ENCODE results near the gene PTPN11. TPM values are rescaled to one million over a fixed set of nuclear protein-coding genes. Genes with fewer than 3 reads are reported as not detected.

The PTPN11 gene
- total RNA-seq, 4 donors from 2014 or later, result 90.6 to 136 (median 110) TPM

DNA sequence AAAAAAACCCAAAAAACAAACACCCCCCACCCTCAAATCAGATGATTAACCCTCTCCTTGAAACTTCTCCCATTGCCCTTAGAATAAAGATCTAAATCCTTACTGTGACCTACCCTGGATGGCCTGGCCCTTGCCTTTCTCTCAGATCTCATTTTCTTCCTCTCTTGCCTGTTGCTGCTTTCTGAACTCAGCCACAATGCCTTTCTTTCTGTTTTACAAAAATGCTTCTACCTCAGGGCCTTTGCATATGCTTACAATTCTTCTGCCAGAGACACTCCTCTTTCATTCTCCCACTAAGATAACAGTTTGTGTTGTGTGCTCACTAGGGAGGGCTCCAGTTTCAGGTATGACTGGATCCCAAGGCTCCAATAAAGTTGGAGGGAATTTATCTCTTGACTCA, 108.3 kb downstream of the PTPN11 start:
- DNase-seq (ENCODE audit: low spot score in 2 of 2), result no peak
- no peak overlapping the region for H3K27ac ChIP-seq
- no peak overlapping the region for H3K4me3 ChIP-seq
- TF ChIP-seq EP300 (IDR thresholded peaks at IDR 0.05), result no peak
- no peak for TF ChIP-seq POLR2A (IDR thresholded peaks at IDR 0.05)
- TF ChIP-seq, protein P1, sequence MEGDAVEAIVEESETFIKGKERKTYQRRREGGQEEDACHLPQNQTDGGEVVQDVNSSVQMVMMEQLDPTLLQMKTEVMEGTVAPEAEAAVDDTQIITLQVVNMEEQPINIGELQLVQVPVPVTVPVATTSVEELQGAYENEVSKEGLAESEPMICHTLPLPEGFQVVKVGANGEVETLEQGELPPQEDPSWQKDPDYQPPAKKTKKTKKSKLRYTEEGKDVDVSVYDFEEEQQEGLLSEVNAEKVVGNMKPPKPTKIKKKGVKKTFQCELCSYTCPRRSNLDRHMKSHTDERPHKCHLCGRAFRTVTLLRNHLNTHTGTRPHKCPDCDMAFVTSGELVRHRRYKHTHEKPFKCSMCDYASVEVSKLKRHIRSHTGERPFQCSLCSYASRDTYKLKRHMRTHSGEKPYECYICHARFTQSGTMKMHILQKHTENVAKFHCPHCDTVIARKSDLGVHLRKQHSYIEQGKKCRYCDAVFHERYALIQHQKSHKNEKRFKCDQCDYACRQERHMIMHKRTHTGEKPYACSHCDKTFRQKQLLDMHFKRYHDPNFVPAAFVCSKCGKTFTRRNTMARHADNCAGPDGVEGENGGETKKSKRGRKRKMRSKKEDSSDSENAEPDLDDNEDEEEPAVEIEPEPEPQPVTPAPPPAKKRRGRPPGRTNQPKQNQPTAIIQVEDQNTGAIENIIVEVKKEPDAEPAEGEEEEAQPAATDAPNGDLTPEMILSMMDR (IDR thresholded peaks at IDR 0.05), result no peak
- no peaks in the 10 kb centered on the region for H3K27me3 ChIP-seq
- no peaks in the 10 kb centered on the region for H3K4me1 ChIP-seq
- H3K9me3 ChIP-seq, result peaks cover 0 to 12% (median 0%) of the 10 kb centered on the region in 4 donors
- H3K36me3 ChIP-seq, result no peaks in the 10 kb centered on the region

DNA sequence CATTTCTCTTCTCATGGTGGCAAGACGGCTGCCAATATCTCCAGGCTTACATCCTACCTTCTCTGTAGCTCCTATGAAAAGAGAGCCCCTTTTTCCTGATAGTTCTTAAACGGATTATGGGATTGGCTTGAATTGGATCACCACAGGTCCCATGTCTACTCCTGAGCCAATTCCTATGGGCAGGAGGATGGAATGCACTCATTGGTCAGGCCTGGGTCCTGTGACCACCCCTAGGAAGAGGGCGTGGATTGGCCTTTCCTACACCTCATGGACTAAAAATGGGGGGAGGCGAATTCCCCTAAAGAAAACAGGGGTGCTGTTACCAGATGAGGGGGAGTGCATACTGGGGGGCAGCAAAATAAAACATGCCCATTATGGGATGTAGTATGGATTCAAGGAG, 108.8 kb downstream of the PTPN11 start:
- no peaks in the 10 kb centered on the region for H3K27me3 ChIP-seq
- 88 to 94% methylated on average over 4 of the region's 4 CpGs for WGBS, 2 donors
- DNase-seq (ENCODE audit: low spot score in 2 of 2), result no peak
- no peak overlapping the region for H3K27ac ChIP-seq
- H3K4me3 ChIP-seq, result no peak overlapping the region
- peaks cover 0 to 13% (median 0%) of the 10 kb centered on the region in 4 donors for H3K9me3 ChIP-seq
- no peaks in the 10 kb centered on the region for H3K4me1 ChIP-seq
- TF ChIP-seq EP300 (IDR thresholded peaks at IDR 0.05) (no peak), POLR2A (IDR thresholded peaks at IDR 0.05) (no peak)
- TF ChIP-seq, protein P1 (IDR thresholded peaks at IDR 0.05), result no peak
- no peaks in the 10 kb centered on the region for H3K36me3 ChIP-seq

DNA sequence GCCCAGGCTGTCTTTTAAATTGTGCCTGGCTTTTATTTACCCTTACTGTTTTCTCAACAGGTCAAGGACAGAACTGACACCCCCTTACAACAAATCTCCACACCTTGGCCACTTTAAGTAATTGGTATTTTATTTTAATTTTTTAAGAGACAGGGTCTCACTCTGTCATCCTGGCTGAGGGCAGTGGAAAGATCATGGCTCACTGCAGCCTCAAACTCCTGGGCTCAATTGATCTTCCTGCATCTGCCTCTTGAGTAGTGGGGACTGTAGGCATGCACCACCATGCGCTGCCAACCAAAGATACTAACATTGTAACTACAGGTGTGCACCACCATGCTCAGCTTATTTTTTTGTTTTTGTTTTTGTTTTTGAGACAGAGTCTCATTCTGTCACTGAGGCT, 109.8 kb downstream of the PTPN11 start:
- TF ChIP-seq EP300 (IDR thresholded peaks at IDR 0.05), result no peak
- TF ChIP-seq, protein P1 (IDR thresholded peaks at IDR 0.05), result no peak
- no peak for TF ChIP-seq POLR2A (IDR thresholded peaks at IDR 0.05)
- Histone ChIP-seq H3K4me1 (no peaks in the 10 kb centered on the region), H3K9me3 (peaks cover 0 to 13% (median 0%) of the 10 kb centered on the region in 4 donors), H3K27me3 (no peaks in the 10 kb centered on the region), H3K36me3 (no peaks in the 10 kb centered on the region), H3K4me3 (no peak overlapping the region), H3K27ac (no peak overlapping the region)
- WGBS, 2 donors, result 100% methylated on average over 1 of the region's 1 CpG
- DNase-seq (ENCODE audit: low spot score in 2 of 2), result no peak

DNA sequence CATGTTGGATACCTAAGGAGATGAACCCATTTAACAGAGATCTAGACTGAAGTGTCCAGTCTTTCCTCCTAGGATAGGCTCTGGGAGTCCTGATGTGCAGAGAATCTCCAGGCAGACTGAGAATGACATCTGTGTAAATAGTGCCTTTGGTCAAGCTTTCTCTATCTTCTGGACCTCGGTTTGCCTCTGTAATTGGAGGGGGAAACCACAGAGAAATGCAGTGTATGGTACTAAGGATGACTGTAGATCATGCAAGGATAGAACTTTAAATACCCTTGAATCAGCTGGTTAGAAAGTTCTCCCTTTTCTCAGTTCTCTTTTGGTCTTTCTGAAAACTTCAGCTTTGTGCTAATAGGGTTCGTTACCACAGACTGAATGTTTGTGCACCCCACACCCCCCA, 112.2 kb downstream of the PTPN11 start:
- Histone ChIP-seq H3K27me3 (no peaks in the 10 kb centered on the region), H3K9me3 (peaks cover 0 to 13% (median 0%) of the 10 kb centered on the region in 4 donors), H3K36me3 (no peaks in the 10 kb centered on the region), H3K27ac (no peak overlapping the region), H3K4me3 (no peak overlapping the region), H3K4me1 (no peaks in the 10 kb centered on the region)
- no peak for DNase-seq (ENCODE audit: low spot score in 2 of 2)
- 67 to 74% methylated on average over 2 of the region's 2 CpGs for WGBS, 2 donors
- TF ChIP-seq EP300 (IDR thresholded peaks at IDR 0.05) (no peak), POLR2A (IDR thresholded peaks at IDR 0.05) (no peak)
- TF ChIP-seq, protein P1 (IDR thresholded peaks at IDR 0.05), result no peak

DNA sequence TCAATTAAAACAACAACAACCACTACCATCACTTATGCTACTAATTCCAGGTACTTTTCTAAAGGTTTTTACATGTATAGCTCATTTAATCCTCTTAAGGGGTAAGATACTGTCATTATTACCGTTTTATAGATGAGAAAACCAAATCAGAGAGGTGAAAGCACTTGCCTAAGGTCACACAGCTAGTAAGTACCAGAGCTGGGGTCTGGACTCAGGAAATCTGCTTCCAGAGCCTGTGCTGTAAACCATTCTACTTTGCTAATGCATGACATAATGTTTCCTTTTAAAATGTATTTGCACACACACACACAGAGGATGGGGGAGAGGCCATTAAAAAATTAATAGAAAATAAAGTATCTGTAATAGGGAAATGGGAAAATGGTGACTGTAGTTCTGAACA, 113.4 kb downstream of the PTPN11 start:
- WGBS, 2 donors, result 71 to 73% methylated on average over 1 of the region's 1 CpG
- TF ChIP-seq, protein P1 (IDR thresholded peaks at IDR 0.05), result no peak
- TF ChIP-seq EP300 (IDR thresholded peaks at IDR 0.05), result no peak
- TF ChIP-seq POLR2A (IDR thresholded peaks at IDR 0.05), result no peak
- Histone ChIP-seq H3K27me3 (no peaks in the 10 kb centered on the region), H3K4me1 (no peaks in the 10 kb centered on the region), H3K4me3 (no peak overlapping the region), H3K9me3 (peaks cover 0 to 13% (median 0%) of the 10 kb centered on the region in 4 donors), H3K27ac (no peak overlapping the region), H3K36me3 (no peaks in the 10 kb centered on the region)
- no peak for DNase-seq (ENCODE audit: low spot score in 2 of 2)

All from tibial nerve (tissue), 4 donors.